CD4-positive, alpha-beta T cell treated with Interleukin-1 beta for 1 hour (primary cell): ENCODE results near the gene ZNRD2.

ENCODE experiments used
- DNase-seq, 2 donors: peaks; one replicate each; pipeline ENCODE4 v3.0.0-alpha.2; 2020 to 2022

ZNRD2 gene

GRCh38 chr11:65538232-65538914, 31.9 kb upstream of the ZNRD2 start:
- no peak for DNase-seq

GRCh38 chr11:65538915-65539743, 31.1 kb upstream of the ZNRD2 start:
- DNase-seq, result no peak

GRCh38 chr11:65539744-65540289, 30.5 kb upstream of the ZNRD2 start:
- DNase-seq, result no peak

- peak; percentile 87 to 91 for DNase-seq
Observed at GRCh38 chr11:65540290-65541092, 29.8 kb upstream of the ZNRD2 start.

GRCh38 chr11:65541093-65541982, 28.9 kb upstream of the ZNRD2 start:
- no peak for DNase-seq

GRCh38 chr11:65542738-65543390, 27.4 kb upstream of the ZNRD2 start:
- DNase-seq, result no peak

- DNase-seq, result no peak
Observed at GRCh38 chr11:65545853-65546216, 24.4 kb upstream of the ZNRD2 start.

- peak; percentile 97 to 98 for DNase-seq
Observed at GRCh38 chr11:65546217-65546958, 23.9 kb upstream of the ZNRD2 start.

- DNase-seq, result peak; percentile 40 to 65
Observed at GRCh38 chr11:65547446-65548125, 22.7 kb upstream of the ZNRD2 start.

GRCh38 chr11:65548395-65548794, 21.9 kb upstream of the ZNRD2 start:
- DNase-seq, result no peak

- DNase-seq, result no peak
Observed at GRCh38 chr11:65549096-65549495, 21.2 kb upstream of the ZNRD2 start.

- peak; percentile 72 to 76 for DNase-seq
Observed at GRCh38 chr11:65551572-65552387, 18.5 kb upstream of the ZNRD2 start.

- no peak for DNase-seq
Observed at GRCh38 chr11:65552388-65552951, 17.8 kb upstream of the ZNRD2 start.

- peak; percentile 86 for DNase-seq
Observed at GRCh38 chr11:65553301-65554001, 16.8 kb upstream of the ZNRD2 start.

GRCh38 chr11:65554057-65554818, 16.0 kb upstream of the ZNRD2 start:
- DNase-seq, result no peak

GRCh38 chr11:65554842-65555430, 15.3 kb upstream of the ZNRD2 start:
- DNase-seq, result no peak

GRCh38 chr11:65555693-65556231, 14.5 kb upstream of the ZNRD2 start:
- peak in 1 of 2 donors; percentile 16 for DNase-seq
